Mucosa of stomach (tissue), 1 donor: ENCODE data around the gene POP7.
A peak's percentile ranks its signal among the peaks of the same experiment; 100 is the strongest.
"Not testable (repeated sequence)": the region's sequence is repeated elsewhere in the genome, so short reads cannot be mapped to it uniquely, and the experiment has no call there.

Source experiments
- H3K27me3 ChIP-seq: one replicate; pipeline ENCODE4 v1.7.0; 2013; ENCODE audit warnings: mild to moderate bottlenecking, low read length; ENCODE audit not compliant: control insufficient read depth, insufficient read depth
- H3K36me3 ChIP-seq: one replicate; pipeline ENCODE4 v1.7.0; 2013; ENCODE audit warnings: low read length; ENCODE audit not compliant: control insufficient read depth, insufficient read depth
- H3K4me1 ChIP-seq: one replicate; pipeline ENCODE4 v1.7.0; 2013; ENCODE audit warnings: mild to moderate bottlenecking, low read length; ENCODE audit not compliant: control insufficient read depth, insufficient read depth
- H3K4me3 ChIP-seq: one replicate; pipeline ENCODE4 v1.7.0; 2013; ENCODE audit warnings: low read length
- H3K9ac ChIP-seq: one replicate; pipeline ENCODE4 v1.7.0; 2013; ENCODE audit warnings: mild to moderate bottlenecking, low read length, moderate library complexity
- H3K9me3 ChIP-seq: one replicate; pipeline ENCODE4 v1.7.0; 2013; ENCODE audit warnings: mild to moderate bottlenecking, low read length, moderate library complexity; ENCODE audit not compliant: control insufficient read depth
- donor health status: Pancreatic carcinoma.

POP7 gene

DNA sequence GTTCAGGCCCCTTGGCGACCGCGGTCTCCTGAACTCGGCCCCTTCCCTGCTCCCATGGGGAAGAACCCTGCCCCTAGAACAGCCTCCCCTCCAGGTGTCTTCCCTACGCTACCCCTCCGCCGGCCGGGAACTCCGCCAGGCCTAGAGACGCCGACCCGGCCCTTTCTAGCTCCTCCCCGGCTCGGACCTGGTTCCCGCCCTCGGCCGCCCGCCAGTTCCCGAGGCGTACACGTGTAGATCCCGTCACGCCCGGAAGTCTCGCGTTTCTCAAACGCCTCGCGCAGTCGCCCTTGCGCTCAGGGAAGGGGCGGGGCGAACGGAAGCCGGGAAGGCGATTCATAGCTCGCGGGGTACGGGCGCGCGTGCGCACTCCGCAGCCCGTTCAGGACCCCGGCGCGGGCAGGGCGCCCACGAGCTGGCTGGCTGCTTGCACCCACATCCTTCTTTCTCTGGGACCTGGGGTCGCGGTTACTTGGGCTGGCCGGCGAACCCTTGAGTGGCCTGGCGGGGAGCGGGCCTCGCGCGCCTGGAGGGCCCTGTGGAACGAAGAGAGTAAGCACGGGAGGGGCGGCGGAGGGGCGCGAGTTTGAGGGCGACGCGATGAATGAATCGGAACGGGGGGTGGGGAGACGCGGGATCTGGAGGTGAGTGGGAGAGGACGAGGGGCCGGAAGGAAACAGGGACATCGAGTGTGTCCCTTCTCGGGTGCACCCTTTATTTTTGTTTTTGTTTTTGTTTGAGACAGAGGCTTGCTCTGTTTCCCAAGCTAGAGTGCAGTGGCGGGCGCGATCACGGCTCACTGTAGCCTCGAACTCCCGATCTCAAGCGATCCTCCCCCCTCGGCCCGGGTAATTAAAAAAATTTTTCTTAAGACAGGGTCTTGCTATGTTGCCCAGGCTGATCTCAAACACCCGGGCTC, at the start of gene POP7:
Gene POP7, plus strand, starts transcription at position 369 of the 919 bp plus-strand sequence. CDS start 710 bp downstream, outside the sequence.
- no peaks in the 10 kb centered on the region for H3K36me3 ChIP-seq
- peak within 1 kb of the TSS; percentile 95 for H3K9ac ChIP-seq
- H3K27me3 ChIP-seq = no peaks in the 10 kb centered on the region
- peak within 1 kb of the TSS; percentile 89 for H3K4me3 ChIP-seq
- no peaks in the 10 kb centered on the region for H3K9me3 ChIP-seq
- H3K4me1 ChIP-seq = peaks cover 13% of the 10 kb centered on the region

- not testable (repeated sequence) for H3K36me3 ChIP-seq, H3K9ac ChIP-seq, H3K4me1 ChIP-seq, H3K27me3 ChIP-seq, H3K9me3 ChIP-seq, H3K4me3 ChIP-seq
Observed at GRCh38 chr7:100662194-100662776, 43.6 kb upstream of the POP7 start.

DNA sequence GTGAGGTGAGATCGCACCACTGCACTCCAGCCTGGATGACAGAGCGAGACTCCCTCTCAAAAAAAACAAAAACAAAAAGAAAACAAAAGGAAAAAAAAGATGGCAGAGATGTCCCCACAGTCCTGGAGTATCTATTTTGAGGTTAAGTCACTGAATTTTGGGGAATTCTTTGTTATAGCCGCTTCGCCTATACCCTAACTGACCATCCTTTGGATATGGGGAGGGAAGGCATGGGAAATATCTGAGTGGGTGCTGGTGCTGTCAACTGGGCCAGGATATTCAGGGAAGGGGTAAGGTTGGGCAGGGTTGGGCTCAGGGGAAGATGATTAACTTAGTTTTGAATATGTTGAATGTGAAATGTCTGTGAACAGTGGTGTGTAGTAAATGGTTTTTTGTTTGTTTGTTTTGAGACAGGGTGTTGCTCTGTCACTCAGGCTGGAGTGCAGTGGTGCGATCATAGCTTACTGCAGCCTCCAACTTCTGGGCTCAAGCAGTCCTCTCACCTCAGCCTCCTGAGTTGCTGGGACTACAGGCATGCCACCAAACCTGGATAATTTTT, 40.7 kb upstream of the POP7 start:
- no peaks in the 10 kb centered on the region for H3K27me3 ChIP-seq
- H3K4me3 ChIP-seq = no peak overlapping the region
- H3K9me3 ChIP-seq = no peaks in the 10 kb centered on the region
- no peaks in the 10 kb centered on the region for H3K4me1 ChIP-seq
- no peaks in the 10 kb centered on the region for H3K36me3 ChIP-seq
- H3K9ac ChIP-seq = no peak overlapping the region

DNA sequence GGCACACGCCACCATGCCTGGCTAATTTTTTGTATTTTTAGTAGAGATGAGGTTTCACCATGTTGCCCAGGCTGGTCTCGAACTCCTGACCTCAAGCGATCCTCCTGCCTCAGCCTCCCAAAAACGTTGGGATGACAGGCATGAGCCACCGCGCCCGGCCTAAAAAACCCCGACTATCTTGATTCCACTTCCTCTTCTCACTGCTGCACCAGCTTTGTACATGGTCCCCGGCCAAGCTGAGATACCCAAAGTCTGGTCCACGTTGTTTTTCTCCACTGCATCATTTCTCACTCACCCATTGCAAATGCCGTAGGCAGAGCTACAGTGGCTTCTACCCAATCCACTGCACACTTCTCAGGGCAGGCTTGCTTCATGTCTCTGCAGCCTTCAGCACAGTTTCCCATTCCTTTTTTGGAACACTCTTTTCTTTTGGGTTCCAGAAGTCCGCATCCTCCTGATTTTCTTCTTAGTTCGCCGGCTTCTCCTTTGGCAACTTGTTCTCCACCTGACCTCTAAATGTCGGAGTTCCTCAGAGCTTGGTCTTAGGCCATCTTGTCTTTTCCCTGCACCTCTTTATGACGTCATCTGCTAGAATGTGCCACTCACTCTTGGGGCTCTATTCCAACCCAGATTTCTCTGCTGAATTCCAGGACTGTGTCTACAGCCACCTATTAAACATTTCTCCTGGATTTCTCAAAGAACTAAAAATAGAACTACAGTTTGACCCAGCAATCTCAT, 38.4 kb upstream of the POP7 start:
- Histone ChIP-seq H3K9me3 (no peaks in the 10 kb centered on the region), H3K4me1 (no peaks in the 10 kb centered on the region), H3K4me3 (no peak overlapping the region), H3K27me3 (no peaks in the 10 kb centered on the region), H3K36me3 (no peaks in the 10 kb centered on the region), H3K9ac (no peak overlapping the region)

DNA sequence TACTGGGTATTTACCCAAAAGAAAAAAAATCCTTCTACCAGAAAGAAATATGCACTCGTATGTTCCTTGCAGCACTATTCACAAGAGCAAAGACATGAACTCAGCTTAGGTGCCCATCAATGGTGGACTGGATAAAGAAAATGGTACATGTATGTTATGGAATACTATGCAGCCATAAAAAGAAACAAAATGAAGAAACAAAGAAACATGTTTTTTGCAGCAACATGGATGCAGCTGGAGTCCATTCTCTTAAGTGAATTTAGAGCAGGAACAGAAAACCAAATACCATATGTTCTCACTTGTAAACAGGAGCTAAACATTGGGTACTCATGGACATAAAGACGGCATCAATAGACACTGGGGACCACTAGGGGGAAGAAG, 37.9 kb upstream of the POP7 start:
- H3K27me3 ChIP-seq = no peaks in the 10 kb centered on the region
- no peak overlapping the region for H3K4me3 ChIP-seq
- H3K4me1 ChIP-seq = no peaks in the 10 kb centered on the region
- no peaks in the 10 kb centered on the region for H3K36me3 ChIP-seq
- no peak overlapping the region for H3K9ac ChIP-seq
- no peaks in the 10 kb centered on the region for H3K9me3 ChIP-seq

DNA sequence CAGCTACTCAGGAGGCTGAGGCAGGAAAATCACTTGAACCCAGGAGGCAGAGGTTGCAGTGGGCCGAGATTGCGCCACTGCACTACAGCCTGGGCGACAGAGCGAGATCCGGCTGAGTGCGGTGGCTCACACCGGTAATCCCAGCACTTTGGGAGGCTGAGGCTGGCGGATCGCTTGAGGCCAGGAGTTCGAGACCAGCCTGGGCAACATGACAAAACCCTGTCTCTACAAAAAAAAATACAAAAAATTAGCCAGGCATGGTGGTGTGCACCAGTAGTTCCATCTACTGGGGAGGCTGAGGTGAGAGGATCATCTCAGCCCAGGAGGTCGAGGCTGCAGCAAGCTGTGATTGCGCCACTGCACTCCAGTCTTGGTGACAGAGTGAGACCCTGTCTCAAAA, 36.8 kb upstream of the POP7 start:
- not testable (repeated sequence) for H3K36me3 ChIP-seq, H3K27me3 ChIP-seq, H3K4me3 ChIP-seq, H3K9me3 ChIP-seq, H3K9ac ChIP-seq, H3K4me1 ChIP-seq

- Histone ChIP-seq H3K27me3 (no peaks in the 10 kb centered on the region), H3K9ac (no peak overlapping the region), H3K4me1 (no peaks in the 10 kb centered on the region), H3K9me3 (no peaks in the 10 kb centered on the region), H3K36me3 (no peaks in the 10 kb centered on the region), H3K4me3 (no peak overlapping the region)
Observed at GRCh38 chr7:100670074-100670473, 35.8 kb upstream of the POP7 start.

DNA sequence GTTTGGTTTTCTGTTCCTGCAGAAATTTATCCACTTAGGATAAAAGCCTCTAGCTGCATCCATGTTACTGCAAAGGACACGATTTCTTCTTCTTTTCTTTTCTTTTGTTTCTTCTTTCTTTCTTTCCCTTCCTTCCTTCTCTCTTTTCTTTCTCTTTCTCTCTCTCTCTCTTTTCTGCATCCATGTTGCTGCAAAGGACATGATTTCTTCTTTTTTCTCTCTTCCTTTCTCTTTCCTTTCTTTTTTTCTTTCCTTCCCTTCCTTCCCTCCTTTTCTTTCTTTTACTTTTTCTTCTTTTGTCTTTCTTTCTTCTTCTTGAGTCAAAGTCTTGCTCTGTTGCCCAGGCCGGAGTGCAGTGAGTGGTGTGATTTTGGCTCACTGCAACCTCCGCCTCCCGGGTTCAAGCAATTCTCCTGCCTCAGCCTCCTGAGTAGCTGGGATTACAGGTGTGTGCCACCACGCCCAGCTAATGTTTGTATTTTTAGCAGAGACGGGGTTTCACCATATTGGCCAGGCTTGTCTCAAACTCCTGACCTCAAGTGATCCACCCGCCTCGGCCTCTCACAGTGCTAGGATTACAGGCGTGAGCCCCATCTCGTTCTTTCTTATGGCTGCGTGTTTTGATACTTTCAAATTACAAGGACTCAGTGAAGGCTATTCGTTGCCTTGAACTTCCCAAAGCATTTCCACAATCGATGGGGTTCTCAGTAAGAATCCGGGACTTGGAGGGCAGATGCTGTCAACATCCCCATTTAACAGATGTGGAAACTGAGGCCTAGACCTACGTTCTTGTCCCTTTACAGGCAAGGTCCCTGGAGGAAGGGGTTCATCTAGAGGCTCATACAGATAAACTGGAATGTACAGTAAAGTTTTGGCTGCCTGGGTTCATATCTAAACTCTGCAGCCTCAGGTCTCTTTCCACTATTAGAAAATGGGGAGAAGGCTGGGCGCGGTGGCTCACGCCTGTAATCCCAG, 34.3 kb upstream of the POP7 start:
- Histone ChIP-seq H3K36me3 (no peaks in the 10 kb centered on the region), H3K27me3 (no peaks in the 10 kb centered on the region)

GRCh38 chr7:100673302-100673941, 32.5 kb upstream of the POP7 start, which contains the start of gene GNB2:
GNB2 (plus strand) TSS chr7:100673740; CDS start chr7:100676266, 2,526 bp downstream.
- peaks cover 6% of the 10 kb centered on the region for H3K4me1 ChIP-seq
- peaks cover 15% of the 10 kb centered on the region for H3K36me3 ChIP-seq

More for the DNA sequence above, 34.3 kb upstream of the POP7 start:
- Histone ChIP-seq H3K4me1 (peaks cover 5% of the 10 kb centered on the region), H3K9ac (no peak overlapping the region), H3K4me3 (no peak overlapping the region), H3K9me3 (no peaks in the 10 kb centered on the region)

DNA sequence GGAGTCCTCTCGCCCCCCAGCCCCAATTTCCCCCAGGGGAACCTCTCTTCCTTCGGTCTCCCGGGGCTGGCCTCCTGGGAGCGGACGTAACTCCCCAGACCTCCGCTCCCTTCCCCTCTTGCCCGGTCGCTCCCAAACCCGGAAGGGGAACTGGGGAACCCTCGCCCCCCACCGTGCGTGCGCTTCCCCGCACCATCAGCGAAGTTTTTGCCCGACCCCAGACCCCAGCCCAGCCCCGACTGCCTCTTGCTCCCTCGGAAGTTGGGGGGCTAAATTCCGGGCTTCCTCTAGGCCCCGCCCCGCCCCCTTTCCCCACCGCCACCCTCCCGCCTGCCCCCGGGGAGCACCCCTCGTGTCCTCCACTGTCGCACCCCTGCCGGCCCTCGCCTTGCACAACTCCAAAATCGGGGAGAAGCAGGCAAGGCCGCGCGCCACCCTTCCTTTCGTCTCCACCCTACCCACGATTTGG, 31.9 kb upstream of the POP7 start:
- peaks cover 16% of the 10 kb centered on the region for H3K36me3 ChIP-seq
- peaks cover 6% of the 10 kb centered on the region for H3K4me1 ChIP-seq
- H3K4me3 ChIP-seq = peak overlapping the region; percentile 61
- no peaks in the 10 kb centered on the region for H3K9me3 ChIP-seq
- H3K9ac ChIP-seq = peak overlapping the region; percentile 94
- no peaks in the 10 kb centered on the region for H3K27me3 ChIP-seq

More at GRCh38 chr7:100673302-100673941, 32.5 kb upstream of the POP7 start, which contains the start of gene GNB2:
- Histone ChIP-seq H3K9me3 (no peaks in the 10 kb centered on the region), H3K27me3 (no peaks in the 10 kb centered on the region), H3K4me3 (peak within 1 kb of the TSS; percentile 61), H3K9ac (peak within 1 kb of the TSS; percentile 94)
